ENCODE measurements around the gene VANGL2. TPM values are rescaled to one million over a fixed set of nuclear protein-coding genes. Genes with fewer than 3 reads are reported as not detected.

VANGL2 gene
- not detected for total RNA-seq
- total RNA-seq = 0 to 0.58 reads per million in 2 donors

DNA sequence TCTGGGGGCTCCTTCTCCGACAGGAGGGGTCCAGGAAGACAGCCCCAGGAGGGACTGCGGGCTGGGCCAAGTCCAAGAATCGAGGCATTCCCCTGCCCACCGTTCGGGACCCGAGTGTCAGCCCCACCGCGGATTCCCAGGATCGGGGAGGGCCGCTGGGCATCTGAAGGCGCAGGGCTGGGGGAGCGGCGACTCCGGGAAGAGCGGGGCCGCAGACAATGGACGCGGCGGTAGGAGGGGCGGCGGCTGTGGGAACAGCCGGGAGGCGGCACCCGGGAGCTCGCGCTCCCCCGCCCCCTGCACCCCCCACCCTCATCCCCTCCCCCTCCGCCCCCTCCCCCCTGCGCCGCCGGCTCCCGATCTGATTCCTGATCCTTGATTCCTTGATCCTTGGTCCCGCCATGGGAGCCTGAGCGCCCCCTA, at the start of gene VANGL2:
VANGL2 (plus strand) TSS at position 342 of the 423 bp plus-strand sequence. CDS start 15,274 bp downstream, outside the sequence.
- Mint-ChIP-seq H3K36me3 (ENCODE audit: low read depth) (peaks cover 13% of the 10 kb centered on the region), H3K4me3 (peak within 1 kb of the TSS; percentile 86), H3K27ac (no peak within 1 kb of the TSS), H3K27me3 (peaks cover 43% of the 10 kb centered on the region), H3K4me1 (peaks cover 23% of the 10 kb centered on the region)
- DNase-seq (peak in 1 of 3 donors; percentile 32), ATAC-seq (peak; percentile 46)
- no peaks in the 10 kb centered on the region for H3K9me3 ChIP-seq (ENCODE audit: control insufficient read depth, low read length, poor library complexity, severe bottlenecking)

DNA sequence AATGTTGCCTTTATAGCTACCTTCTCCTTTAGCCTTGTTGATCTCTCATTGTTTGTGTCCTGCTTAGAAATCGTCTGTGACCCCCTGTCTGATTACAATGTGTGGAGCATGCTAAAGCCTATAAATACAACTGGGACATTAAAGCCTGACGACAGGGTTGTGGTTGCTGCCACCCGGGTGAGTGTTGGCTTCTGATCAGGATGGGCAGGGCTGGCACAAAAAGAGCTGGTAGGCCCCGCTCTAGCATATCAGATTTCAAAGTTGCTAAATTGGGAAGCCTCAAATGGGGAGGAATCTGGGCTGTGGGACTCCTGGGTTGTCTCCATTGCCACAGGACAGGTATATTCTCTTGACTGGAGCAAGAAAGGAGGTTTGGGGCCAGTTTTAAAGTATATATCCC, 48.7 kb upstream of the VANGL2 start:
- no peaks in the 10 kb centered on the region for H3K9me3 ChIP-seq (ENCODE audit: control insufficient read depth, low read length, poor library complexity, severe bottlenecking)
- Mint-ChIP-seq H3K36me3 (ENCODE audit: low read depth) (peaks cover 18% of the 10 kb centered on the region), H3K27ac (no peak overlapping the region), H3K4me1 (peaks cover 14% of the 10 kb centered on the region), H3K27me3 (no peaks in the 10 kb centered on the region), H3K4me3 (no peak overlapping the region)
- no peak for DNase-seq
- ATAC-seq = no peak

DNA sequence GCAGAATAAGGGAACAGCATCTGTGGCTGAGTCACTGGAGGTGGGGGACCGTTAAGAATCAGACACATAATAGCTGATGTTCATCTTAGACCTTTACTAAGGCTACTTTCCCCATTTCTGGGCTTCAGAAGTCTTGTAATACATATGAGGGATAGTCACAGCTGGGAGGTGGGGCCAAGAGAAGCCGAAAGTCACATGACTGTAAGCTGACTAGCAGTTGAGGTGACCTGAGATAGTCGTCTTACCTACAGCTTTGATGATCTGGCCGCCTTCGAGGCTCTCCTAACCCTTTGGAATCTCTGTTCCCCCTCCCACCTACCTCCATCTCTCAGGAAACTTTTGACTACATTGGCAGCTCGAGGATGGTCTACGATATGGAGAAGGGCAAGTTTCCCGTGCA, 47.8 kb upstream of the VANGL2 start:
- peaks cover 18% of the 10 kb centered on the region for H3K36me3 Mint-ChIP-seq (ENCODE audit: low read depth)
- H3K4me1 Mint-ChIP-seq = peaks cover 8% of the 10 kb centered on the region
- no peaks in the 10 kb centered on the region for H3K27me3 Mint-ChIP-seq
- no peak overlapping the region for H3K27ac Mint-ChIP-seq
- DNase-seq = no peak
- H3K9me3 ChIP-seq (ENCODE audit: control insufficient read depth, low read length, poor library complexity, severe bottlenecking) = no peaks in the 10 kb centered on the region
- no peak overlapping the region for H3K4me3 Mint-ChIP-seq
- no peak for ATAC-seq

- no peak for DNase-seq
- H3K27me3 Mint-ChIP-seq = no peaks in the 10 kb centered on the region
- H3K9me3 ChIP-seq (ENCODE audit: control insufficient read depth, low read length, poor library complexity, severe bottlenecking) = no peaks in the 10 kb centered on the region
- H3K4me1 Mint-ChIP-seq = peaks cover 12% of the 10 kb centered on the region
- peak overlapping the region; percentile 37 for H3K27ac Mint-ChIP-seq
- H3K4me3 Mint-ChIP-seq = no peak overlapping the region
- ATAC-seq = no peak
- H3K36me3 Mint-ChIP-seq (ENCODE audit: low read depth) = peaks cover 21% of the 10 kb centered on the region
Observed at GRCh38 chr1:160353223-160353622, 47.1 kb upstream of the VANGL2 start.

- Mint-ChIP-seq H3K27me3 (no peaks in the 10 kb centered on the region), H3K36me3 (ENCODE audit: low read depth) (peaks cover 26% of the 10 kb centered on the region), H3K27ac (peak overlapping the region; percentile 37), H3K4me3 (no peak overlapping the region), H3K4me1 (peaks cover 15% of the 10 kb centered on the region)
- DNase-seq (no peak), ATAC-seq (peak; percentile 45)
- no peaks in the 10 kb centered on the region for H3K9me3 ChIP-seq (ENCODE audit: control insufficient read depth, low read length, poor library complexity, severe bottlenecking)
Observed at GRCh38 chr1:160354388-160354985, 45.9 kb upstream of the VANGL2 start.

DNA sequence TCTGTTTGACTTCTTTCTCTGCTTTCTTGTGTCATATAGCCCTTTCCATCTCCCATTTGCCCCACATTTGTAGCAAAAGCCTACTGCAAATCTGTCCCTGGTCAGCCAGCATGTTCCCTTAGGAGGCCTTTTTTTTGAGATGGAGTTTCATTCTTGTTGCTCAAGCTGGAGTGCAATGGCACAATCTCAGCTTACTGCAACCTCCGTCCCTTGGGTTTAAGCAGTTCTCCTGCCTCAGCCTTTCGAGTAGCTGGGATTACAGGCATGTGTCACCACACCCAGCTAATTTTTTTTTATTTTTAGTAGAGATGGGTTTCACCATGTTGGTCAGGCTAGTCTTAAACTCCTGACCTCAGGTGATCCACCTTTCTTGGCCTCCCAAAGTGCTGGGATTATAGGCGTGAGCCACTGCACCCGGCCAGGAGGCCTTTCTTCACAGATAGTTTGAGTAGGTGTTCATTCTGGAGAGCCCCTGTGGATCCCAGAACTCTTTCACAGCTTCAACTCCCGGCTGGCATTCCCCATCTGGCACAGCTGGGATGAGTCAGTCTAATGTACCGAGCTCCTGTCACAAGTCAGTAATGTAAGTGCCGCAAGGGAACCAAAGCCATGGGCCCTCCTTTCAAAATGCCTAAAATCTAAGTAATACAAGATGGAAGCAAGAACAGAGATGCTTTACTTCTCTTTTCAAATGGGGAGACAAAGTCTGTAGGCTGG, 42.9 kb upstream of the VANGL2 start:
- peaks cover 17% of the 10 kb centered on the region for H3K4me1 Mint-ChIP-seq
- H3K27ac Mint-ChIP-seq = no peak overlapping the region
- H3K27me3 Mint-ChIP-seq = no peaks in the 10 kb centered on the region
- no peak for DNase-seq
- no peak overlapping the region for H3K4me3 Mint-ChIP-seq
- H3K9me3 ChIP-seq (ENCODE audit: control insufficient read depth, low read length, poor library complexity, severe bottlenecking) = no peaks in the 10 kb centered on the region
- ATAC-seq = no peak
- H3K36me3 Mint-ChIP-seq (ENCODE audit: low read depth) = peaks cover 24% of the 10 kb centered on the region

- H3K36me3 Mint-ChIP-seq (ENCODE audit: low read depth) = peaks cover 22% of the 10 kb centered on the region
- DNase-seq (no peak), ATAC-seq (no peak)
- peak overlapping the region; percentile 24 for H3K27ac Mint-ChIP-seq
- H3K27me3 Mint-ChIP-seq = no peaks in the 10 kb centered on the region
- no peaks in the 10 kb centered on the region for H3K9me3 ChIP-seq (ENCODE audit: control insufficient read depth, low read length, poor library complexity, severe bottlenecking)
- peaks cover 20% of the 10 kb centered on the region for H3K4me1 Mint-ChIP-seq
- H3K4me3 Mint-ChIP-seq = no peak overlapping the region
Observed at GRCh38 chr1:160358073-160358472, 42.3 kb upstream of the VANGL2 start.

GRCh38 chr1:160359559-160360226, 40.7 kb upstream of the VANGL2 start:
- H3K27me3 Mint-ChIP-seq = no peaks in the 10 kb centered on the region
- ATAC-seq = no peak
- no peak overlapping the region for H3K27ac Mint-ChIP-seq
- H3K36me3 Mint-ChIP-seq (ENCODE audit: low read depth) = peaks cover 19% of the 10 kb centered on the region
- peaks cover 26% of the 10 kb centered on the region for H3K4me1 Mint-ChIP-seq
- no peak for DNase-seq
- no peak overlapping the region for H3K4me3 Mint-ChIP-seq
- H3K9me3 ChIP-seq (ENCODE audit: control insufficient read depth, low read length, poor library complexity, severe bottlenecking) = no peaks in the 10 kb centered on the region

- ATAC-seq (no peak), DNase-seq (no peak)
- H3K4me1 Mint-ChIP-seq = peaks cover 27% of the 10 kb centered on the region
- H3K4me3 Mint-ChIP-seq = no peak overlapping the region
- peak overlapping the region; percentile 66 for H3K27ac Mint-ChIP-seq
- H3K27me3 Mint-ChIP-seq = no peaks in the 10 kb centered on the region
- no peaks in the 10 kb centered on the region for H3K9me3 ChIP-seq (ENCODE audit: control insufficient read depth, low read length, poor library complexity, severe bottlenecking)
- H3K36me3 Mint-ChIP-seq (ENCODE audit: low read depth) = peaks cover 17% of the 10 kb centered on the region
Observed at GRCh38 chr1:160360227-160360695, 40.1 kb upstream of the VANGL2 start.

- Mint-ChIP-seq H3K27me3 (no peaks in the 10 kb centered on the region), H3K36me3 (ENCODE audit: low read depth) (peaks cover 13% of the 10 kb centered on the region), H3K27ac (peak overlapping the region; percentile 66), H3K4me1 (peaks cover 30% of the 10 kb centered on the region), H3K4me3 (no peak overlapping the region)
- ATAC-seq (no peak), DNase-seq (no peak)
- no peaks in the 10 kb centered on the region for H3K9me3 ChIP-seq (ENCODE audit: control insufficient read depth, low read length, poor library complexity, severe bottlenecking)
Observed at GRCh38 chr1:160361199-160361598, 39.2 kb upstream of the VANGL2 start.

- H3K9me3 ChIP-seq (ENCODE audit: control insufficient read depth, low read length, poor library complexity, severe bottlenecking) = no peaks in the 10 kb centered on the region
- H3K4me1 Mint-ChIP-seq = peaks cover 30% of the 10 kb centered on the region
- H3K36me3 Mint-ChIP-seq (ENCODE audit: low read depth) = peaks cover 9% of the 10 kb centered on the region
- H3K27ac Mint-ChIP-seq = peak overlapping the region; percentile 82
- no peaks in the 10 kb centered on the region for H3K27me3 Mint-ChIP-seq
- ATAC-seq (no peak), DNase-seq (no peak)
- H3K4me3 Mint-ChIP-seq = no peak overlapping the region
Observed at GRCh38 chr1:160361814-160362167, 38.6 kb upstream of the VANGL2 start.

GRCh38 chr1:160362168-160362957, 38.0 kb upstream of the VANGL2 start:
- Mint-ChIP-seq H3K27ac (peak overlapping the region; percentile 82), H3K4me3 (no peak overlapping the region), H3K4me1 (peaks cover 30% of the 10 kb centered on the region), H3K27me3 (no peaks in the 10 kb centered on the region), H3K36me3 (ENCODE audit: low read depth) (peaks cover 9% of the 10 kb centered on the region)
- no peaks in the 10 kb centered on the region for H3K9me3 ChIP-seq (ENCODE audit: control insufficient read depth, low read length, poor library complexity, severe bottlenecking)
- DNase-seq = no peak
- ATAC-seq = no peak

- ATAC-seq (no peak), DNase-seq (no peak)
- H3K36me3 Mint-ChIP-seq (ENCODE audit: low read depth) = peaks cover 8% of the 10 kb centered on the region
- H3K9me3 ChIP-seq (ENCODE audit: control insufficient read depth, low read length, poor library complexity, severe bottlenecking) = no peaks in the 10 kb centered on the region
- peaks cover 29% of the 10 kb centered on the region for H3K4me1 Mint-ChIP-seq
- H3K27me3 Mint-ChIP-seq = no peaks in the 10 kb centered on the region
- H3K27ac Mint-ChIP-seq = peak overlapping the region; percentile 82
- H3K4me3 Mint-ChIP-seq = no peak overlapping the region
Observed at GRCh38 chr1:160363010-160363409, 37.4 kb upstream of the VANGL2 start.
